ENCODE data around the gene NEDD8.
"Not testable (repeated sequence)": the region's sequence is repeated elsewhere in the genome, so short reads cannot be mapped to it uniquely, and the experiment has no call there.

The NEDD8 gene

GRCh38 chr14:24224618-24225071, 7.5 kb downstream of the NEDD8 start:
- TF ChIP-seq CTCF (IDR thresholded peaks at IDR 0.05; ENCODE audit: low read depth, low read length, missing control alignments), result no peak
- no peak overlapping the region for H3K4me3 ChIP-seq (ENCODE audit: low read depth, low read length)
- peak; percentile 66 for DNase-seq (ENCODE audit: low read depth)
- in situ Hi-C loops (cut with HindIII; ENCODE audit: low sequenced_read_pairs), result no loop called here

GRCh38 chr14:24222987-24223386, 9.2 kb downstream of the NEDD8 start:
- DNase-seq (ENCODE audit: low read depth); in situ Hi-C loops (cut with HindIII; ENCODE audit: low sequenced_read_pairs); H3K4me3 ChIP-seq (ENCODE audit: low read depth, low read length): not testable (repeated sequence)

GRCh38 chr14:24219521-24219920, 12.6 kb downstream of the NEDD8 start:
- TF ChIP-seq CTCF (IDR thresholded peaks at IDR 0.05; ENCODE audit: low read depth, low read length, missing control alignments), result no peak
- no peak for DNase-seq (ENCODE audit: low read depth)
- in situ Hi-C loops (cut with HindIII; ENCODE audit: low sequenced_read_pairs), result no loop called here
- no peak overlapping the region for H3K4me3 ChIP-seq (ENCODE audit: low read depth, low read length)

- H3K4me3 ChIP-seq (ENCODE audit: low read depth, low read length), result no peak overlapping the region
- no peak for TF ChIP-seq CTCF (IDR thresholded peaks at IDR 0.05; ENCODE audit: low read depth, low read length, missing control alignments)
- in situ Hi-C loops (cut with HindIII; ENCODE audit: low sequenced_read_pairs), result no loop called here
- DNase-seq (ENCODE audit: low read depth), result no peak
Observed at GRCh38 chr14:24219080-24219479, 13.1 kb downstream of the NEDD8 start.

GRCh38 chr14:24216876-24217275, 15.3 kb downstream of the NEDD8 start:
- DNase-seq (ENCODE audit: low read depth); H3K4me3 ChIP-seq (ENCODE audit: low read depth, low read length); in situ Hi-C loops (cut with HindIII; ENCODE audit: low sequenced_read_pairs): not testable (repeated sequence)

- DNase-seq (ENCODE audit: low read depth), result no peak
- in situ Hi-C loops (cut with HindIII; ENCODE audit: low sequenced_read_pairs), result no loop called here
- TF ChIP-seq CTCF (IDR thresholded peaks at IDR 0.05; ENCODE audit: low read depth, low read length, missing control alignments), result no peak
- peak overlapping the region; percentile 88 for H3K4me3 ChIP-seq (ENCODE audit: low read depth, low read length)
Observed at GRCh38 chr14:24216345-24216699, 15.8 kb downstream of the NEDD8 start.

GRCh38 chr14:24215495-24216344, 16.4 kb downstream of the NEDD8 start, which contains the start of gene MDP1:
Gene MDP1, minus strand, starts transcription at chr14:24216066. Its CDS starts 111 bp downstream, at chr14:24215955.
- in situ Hi-C loops (cut with HindIII; ENCODE audit: low sequenced_read_pairs), result no loop called here
- DNase-seq (ENCODE audit: low read depth), result peak; percentile 47
- TF ChIP-seq CTCF (IDR thresholded peaks at IDR 0.05; ENCODE audit: low read depth, low read length, missing control alignments), result peak; percentile 60
- peak within 1 kb of the TSS; percentile 88 for H3K4me3 ChIP-seq (ENCODE audit: low read depth, low read length)

All from astrocyte of the cerebellum (primary cell).